Measurements from ENCODE around the gene FGD6. TPM values are rescaled to one million over a fixed set of nuclear protein-coding genes. Genes with fewer than 3 reads are reported as not detected.

Gene FGD6
- total and polyA plus RNA-seq, 2 experiments from 2014 or later: 3.0 to 5.9 TPM

GRCh38 chr12:95207407-95207806 lies 9.9 kb downstream of the FGD6 start:
- no peak for DNase-seq
- Histone ChIP-seq H3K4me1 (ENCODE audit: insufficient read depth) (peaks cover 38% of the 10 kb centered on the region), H3K27me3 (replicated peaks; ENCODE audit: insufficient read depth) (no peaks in the 10 kb centered on the region), H3K79me2 (ENCODE audit: insufficient read depth) (peaks cover 41% of the 10 kb centered on the region), H3K4me2 (ENCODE audit: unreplicated experiment) (no peak overlapping the region), H3K9ac (no peak overlapping the region), H3K4me3 (no peak overlapping the region), H3F3A (ENCODE audit: insufficient read depth) (peaks cover 42% of the 10 kb centered on the region), H3K36me3 (ENCODE audit: low read depth) (no peaks in the 10 kb centered on the region), H2AFZ (no peak overlapping the region), H3K27ac (no peak overlapping the region), H3K9me3 (ENCODE audit: low read depth) (no peaks in the 10 kb centered on the region), H4K20me1 (ENCODE audit: insufficient read depth) (no peaks in the 10 kb centered on the region), H3K9me2 (ENCODE audit: insufficient read depth) (no peaks in the 10 kb centered on the region)
- 90 to 96% methylated on average over 2 of the region's 2 CpGs for WGBS, 2 experiments (ENCODE audit: low coverage in 1 of 2, low lambda C conversion rate in 2 of 2, missing lambda C conversion rate in 2 of 2)
- TF ChIP-seq EZH2 (IDR thresholded peaks at IDR 0.05; ENCODE audit: insufficient read depth, poor library complexity, severe bottlenecking) (no peak), EZH2phosphoT487 (IDR thresholded peaks at IDR 0.05; ENCODE audit: insufficient read depth, low read depth) (no peak)
- in situ Hi-C loops (cut with MboI): no loop called here

GRCh38 chr12:95206916-95207315 lies 10.4 kb downstream of the FGD6 start:
- Histone ChIP-seq H3K79me2 (ENCODE audit: insufficient read depth) (peaks cover 39% of the 10 kb centered on the region), H3K4me2 (ENCODE audit: unreplicated experiment) (no peak overlapping the region), H2AFZ (no peak overlapping the region), H3K27ac (no peak overlapping the region), H3F3A (ENCODE audit: insufficient read depth) (peaks cover 44% of the 10 kb centered on the region), H3K27me3 (replicated peaks; ENCODE audit: insufficient read depth) (no peaks in the 10 kb centered on the region), H3K9me2 (ENCODE audit: insufficient read depth) (no peaks in the 10 kb centered on the region), H4K20me1 (ENCODE audit: insufficient read depth) (no peaks in the 10 kb centered on the region), H3K4me1 (ENCODE audit: insufficient read depth) (peaks cover 42% of the 10 kb centered on the region), H3K4me3 (no peak overlapping the region), H3K9me3 (ENCODE audit: low read depth) (no peaks in the 10 kb centered on the region), H3K9ac (no peak overlapping the region), H3K36me3 (ENCODE audit: low read depth) (no peaks in the 10 kb centered on the region)
- no peak for DNase-seq
- 95 to 96% methylated on average over 8 of the region's 8 CpGs for WGBS, 2 experiments (ENCODE audit: low coverage in 1 of 2, low lambda C conversion rate in 2 of 2, missing lambda C conversion rate in 2 of 2)
- in situ Hi-C loops (cut with MboI): no loop called here
- TF ChIP-seq EZH2phosphoT487 (IDR thresholded peaks at IDR 0.05; ENCODE audit: insufficient read depth, low read depth) (no peak), EZH2 (IDR thresholded peaks at IDR 0.05; ENCODE audit: insufficient read depth, poor library complexity, severe bottlenecking) (no peak)

- H3K4me1 ChIP-seq (ENCODE audit: insufficient read depth): peaks cover 54% of the 10 kb centered on the region
- DNase-seq: peak; percentile 92
- H3K36me3 ChIP-seq (ENCODE audit: low read depth): no peaks in the 10 kb centered on the region
- peak overlapping the region; percentile 93 for H3K27ac ChIP-seq
- no peak for TF ChIP-seq EZH2 (IDR thresholded peaks at IDR 0.05; ENCODE audit: insufficient read depth, poor library complexity, severe bottlenecking)
- no peak for TF ChIP-seq EZH2phosphoT487 (IDR thresholded peaks at IDR 0.05; ENCODE audit: insufficient read depth, low read depth)
- peaks cover 57% of the 10 kb centered on the region for H3F3A ChIP-seq (ENCODE audit: insufficient read depth)
- no peaks in the 10 kb centered on the region for H3K9me3 ChIP-seq (ENCODE audit: low read depth)
- in situ Hi-C loops (cut with MboI): no loop called here
- no peaks in the 10 kb centered on the region for H4K20me1 ChIP-seq (ENCODE audit: insufficient read depth)
- peak overlapping the region; percentile 64 for H2AFZ ChIP-seq
- H3K9me2 ChIP-seq (ENCODE audit: insufficient read depth): no peaks in the 10 kb centered on the region
- no peaks in the 10 kb centered on the region for H3K27me3 ChIP-seq (replicated peaks; ENCODE audit: insufficient read depth)
- peaks cover 38% of the 10 kb centered on the region for H3K79me2 ChIP-seq (ENCODE audit: insufficient read depth)
- H3K4me2 ChIP-seq (ENCODE audit: unreplicated experiment): peak overlapping the region; percentile 77
- H3K4me3 ChIP-seq: peak overlapping the region; percentile 12; the same call in 1 of the 2 replicates
- WGBS, 2 experiments (ENCODE audit: low coverage in 1 of 2, low lambda C conversion rate in 2 of 2, missing lambda C conversion rate in 2 of 2): 54 to 56% methylated on average over 4 of the region's 4 CpGs
- peak overlapping the region; percentile 66 for H3K9ac ChIP-seq
These were observed 11.6 kb downstream of the FGD6 start for GRCh38 chr12:95205685-95206084.

GRCh38 chr12:95205016-95205624 lies 12.1 kb downstream of the FGD6 start:
- Histone ChIP-seq H2AFZ (peak overlapping the region; percentile 64), H3K9me3 (ENCODE audit: low read depth) (no peaks in the 10 kb centered on the region), H3K4me3 (no peak overlapping the region), H3K27ac (peak overlapping the region; percentile 93), H3K4me1 (ENCODE audit: insufficient read depth) (peaks cover 60% of the 10 kb centered on the region), H3K36me3 (ENCODE audit: low read depth) (no peaks in the 10 kb centered on the region), H4K20me1 (ENCODE audit: insufficient read depth) (no peaks in the 10 kb centered on the region), H3K79me2 (ENCODE audit: insufficient read depth) (peaks cover 40% of the 10 kb centered on the region), H3K27me3 (replicated peaks; ENCODE audit: insufficient read depth) (no peaks in the 10 kb centered on the region), H3K4me2 (ENCODE audit: unreplicated experiment) (peak overlapping the region; percentile 77), H3F3A (ENCODE audit: insufficient read depth) (peaks cover 60% of the 10 kb centered on the region), H3K9ac (peak overlapping the region; percentile 66), H3K9me2 (ENCODE audit: insufficient read depth) (no peaks in the 10 kb centered on the region)
- WGBS, 2 experiments (ENCODE audit: low coverage in 1 of 2, low lambda C conversion rate in 2 of 2, missing lambda C conversion rate in 2 of 2): 98 to 100% methylated on average over 2 of the region's 2 CpGs
- TF ChIP-seq EZH2phosphoT487 (IDR thresholded peaks at IDR 0.05; ENCODE audit: insufficient read depth, low read depth) (no peak), EZH2 (IDR thresholded peaks at IDR 0.05; ENCODE audit: insufficient read depth, poor library complexity, severe bottlenecking) (no peak)
- in situ Hi-C loops (cut with MboI): no loop called here
- DNase-seq: peak; percentile 17
